C4-2B (cell line): ENCODE data around the gene DHCR7.

Experiments
- CTCF ChIP-seq: fragments of 450-650 bp; conservative IDR thresholded peaks from 2 replicates; pipeline ENCODE4 v1.5.1; 2017; ENCODE audit warnings: mild to moderate bottlenecking
- ZFX ChIP-seq: fragments of 450-650 bp; IDR thresholded peaks from 2 replicates; pipeline ENCODE4 v1.6.1; 2017

GRCh38 chr11:71430166-71430565 lies 18.0 kb downstream of the DHCR7 start:
- TF ChIP-seq CTCF (no peak), ZFX (no peak)
